ENCODE measurements around the gene NSUN2.

NSUN2 gene

GRCh38 chr5:6633469-6634245, 813 bp upstream of the NSUN2 start:
- TF ChIP-seq POLR2A (IDR thresholded peaks at IDR 0.05; ENCODE audit: extremely low read depth, insufficient read length), result peak; percentile 5
- TF ChIP-seq CTCF (IDR thresholded peaks at IDR 0.05; ENCODE audit: low read depth, low read length), result no peak
- no peak for TF ChIP-seq MYC (IDR thresholded peaks at IDR 0.05; ENCODE audit: low read depth, low read length)
- peak; percentile 21 for TF ChIP-seq MAX (IDR thresholded peaks at IDR 0.05; ENCODE audit: low read depth, low read length)
- peak; percentile 39 for DNase-seq (ENCODE audit: low read depth)
- peak overlapping the region; percentile 73 for H3K4me3 ChIP-seq (ENCODE audit: low read depth, low read length)

GRCh38 chr5:6632324-6632887, 438 bp downstream of the NSUN2 start:
- peak overlapping the region; percentile 88 for H3K4me3 ChIP-seq (ENCODE audit: low read depth, low read length)
- TF ChIP-seq POLR2A (IDR thresholded peaks at IDR 0.05; ENCODE audit: extremely low read depth, insufficient read length), result no peak
- DNase-seq (ENCODE audit: low read depth), result peak; percentile 58

- no peak for TF ChIP-seq MAX (IDR thresholded peaks at IDR 0.05; ENCODE audit: low read depth, low read length)
- H3K4me3 ChIP-seq (ENCODE audit: low read depth, low read length), result peak overlapping the region; percentile 88
- DNase-seq (ENCODE audit: low read depth), result peak; percentile 42
Measured at GRCh38 chr5:6631441-6631840, 1.4 kb downstream of the NSUN2 start.

- no peak for TF ChIP-seq MYC (IDR thresholded peaks at IDR 0.05; ENCODE audit: low read depth, low read length)
- TF ChIP-seq MAX (IDR thresholded peaks at IDR 0.05; ENCODE audit: low read depth, low read length), result no peak
- no peak for TF ChIP-seq CTCF (IDR thresholded peaks at IDR 0.05; ENCODE audit: low read depth, low read length)
- no peak for TF ChIP-seq POLR2A (IDR thresholded peaks at IDR 0.05; ENCODE audit: extremely low read depth, insufficient read length)
- H3K4me3 ChIP-seq (ENCODE audit: low read depth, low read length), result no peak overlapping the region
- no peak for DNase-seq (ENCODE audit: low read depth)
Measured at GRCh38 chr5:6626508-6626907, 6.3 kb downstream of the NSUN2 start.

GRCh38 chr5:6623941-6624340, 8.9 kb downstream of the NSUN2 start:
- DNase-seq (ENCODE audit: low read depth), result no peak
- no peak for TF ChIP-seq CTCF (IDR thresholded peaks at IDR 0.05; ENCODE audit: low read depth, low read length)
- TF ChIP-seq POLR2A (IDR thresholded peaks at IDR 0.05; ENCODE audit: extremely low read depth, insufficient read length), result no peak
- no peak for TF ChIP-seq MYC (IDR thresholded peaks at IDR 0.05; ENCODE audit: low read depth, low read length)
- no peak for TF ChIP-seq MAX (IDR thresholded peaks at IDR 0.05; ENCODE audit: low read depth, low read length)
- H3K4me3 ChIP-seq (ENCODE audit: low read depth, low read length), result no peak overlapping the region

- no peak for TF ChIP-seq MAX (IDR thresholded peaks at IDR 0.05; ENCODE audit: low read depth, low read length)
- TF ChIP-seq CTCF (IDR thresholded peaks at IDR 0.05; ENCODE audit: low read depth, low read length), result no peak
- TF ChIP-seq POLR2A (IDR thresholded peaks at IDR 0.05; ENCODE audit: extremely low read depth, insufficient read length), result no peak
- TF ChIP-seq MYC (IDR thresholded peaks at IDR 0.05; ENCODE audit: low read depth, low read length), result no peak
Measured at GRCh38 chr5:6623228-6623627, 9.6 kb downstream of the NSUN2 start.

More at GRCh38 chr5:6623228-6623627, 9.6 kb downstream of the NSUN2 start:
- H3K4me3 ChIP-seq (ENCODE audit: low read depth, low read length), result no peak overlapping the region
- no peak for DNase-seq (ENCODE audit: low read depth)
